ENCODE measurements around the gene TBC1D2B.

- TF ChIP-seq CTCF (optimal IDR thresholded peaks at IDR 0.05 in 1 of 3, IDR thresholded peaks at IDR 0.05 in 1 of 3, conservative IDR thresholded peaks at IDR 0.05 in 1 of 3; ENCODE audit: extremely low read depth in 1 of 3, insufficient read depth in 2 of 3, low read length in 3 of 3) (no peak), EZH2 (IDR thresholded peaks at IDR 0.05; ENCODE audit: low read length) (no peak)
Observed at GRCh38 chr15:78018445-78018844, 59.1 kb downstream of the TBC1D2B start.

Data from keratinocyte (primary cell).